Endothelial cell of umbilical vein (primary cell): ENCODE measurements around the gene MTRF1. TPM values are rescaled to one million over a fixed set of nuclear protein-coding genes. Genes with fewer than 3 reads are reported as not detected.

Experiments used
- BruUV-seq: library from RNA; stranded (reverse); fragments of 400-500 nt; replicated peaks from 2 replicates; lab custom pipeline; 2021; lab: Mats Ljungman, UMichigan
- CTCF ChIA-PET: fragments of 300-600, 350-600 bp; sonication (Branson Sonifier 250); formaldehyde crosslinking; loops from one replicate; lab custom pipeline; 2021; ENCODE audit warnings: antibody characterized with exemption, inconsistent platforms; lab: Charles Lee
- POLR2A ChIA-PET: fragments of 300-600, 350-600 bp; sonication (Branson Sonifier 250); formaldehyde crosslinking; loops from one replicate; lab custom pipeline; 2021; ENCODE audit warnings: antibody characterized with exemption, inconsistent platforms; lab: Charles Lee
- DNase-seq: peaks from one replicate; pipeline ENCODE4 v3.0.0-alpha.2; 2011; ENCODE audit warnings: low read depth, low spot score
- FAIRE-seq: peaks from 2 replicates; lab custom pipeline; 2011; peaks lifted over from hg19 to GRCh38; lab: Jason Lieb, UNC
- H2AFZ ChIP-seq: 2 replicates; pipeline ENCODE4 v1.6.0; 2012; ENCODE audit warnings: low read depth, low read length, control low read depth, inconsistent platforms
- H3K27ac ChIP-seq: 2 replicates; pipeline ENCODE4 v1.5.1; 2011; ENCODE audit warnings: low read depth, mild to moderate bottlenecking, control low read depth, low read length, moderate library complexity; ENCODE audit not compliant: insufficient read depth
- H3K27me3 ChIP-seq, 2 experiments: 2 replicates each; pipeline versions ENCODE4 v1.6.0 to v1.6.1; 2011; ENCODE audit warnings: low read length in 2 of 2, mixed read lengths in 1 of 2; ENCODE audit not compliant: control insufficient read depth in 2 of 2, insufficient read depth in 2 of 2
- H3K36me3 ChIP-seq, 2 experiments: 2 replicates in 1 of 2; 3 replicates in 1 of 2; pipeline ENCODE4 v1.5.1; 2011; ENCODE audit warnings: low read length in 2 of 2, mild to moderate bottlenecking in 1 of 2, moderate library complexity in 1 of 2; ENCODE audit not compliant: control insufficient read depth in 2 of 2, insufficient read depth in 2 of 2; ENCODE audit errors: extremely low read depth in 1 of 2
- H3K4me1 ChIP-seq: 3 replicates; pipeline ENCODE4 v1.5.1; 2011; ENCODE audit warnings: mild to moderate bottlenecking, low read length; ENCODE audit not compliant: control insufficient read depth, insufficient read depth; ENCODE audit errors: extremely low read depth
- H3K4me2 ChIP-seq: 2 replicates; pipeline ENCODE4 v1.6.1; 2011; ENCODE audit warnings: low read length, control low read depth, mixed read lengths; ENCODE audit not compliant: insufficient read depth
- H3K4me3 ChIP-seq, 3 experiments: fragments of 200-600 bp in 1 of 3; sonication (generic), shearing (Covaris generic) in 1 of 3; replicated peaks in 1 of 3; 2 replicates each; pipeline ENCODE4 v1.5.1; 2011 to 2016; ENCODE audit warnings: control low read depth in 3 of 3, low read length in 3 of 3, mild to moderate bottlenecking in 2 of 3, inconsistent platforms in 1 of 3, low read depth in 1 of 3, moderate library complexity in 1 of 3; ENCODE audit not compliant: insufficient read depth in 1 of 3
- H3K79me2 ChIP-seq: 2 replicates; pipeline ENCODE4 v1.6.0; 2012; ENCODE audit warnings: low read length, inconsistent platforms; ENCODE audit not compliant: control insufficient read depth, insufficient read depth
- H3K9ac ChIP-seq: replicated peaks from 2 replicates; pipeline ENCODE3; 2011; ENCODE audit warnings: low read length, control low read depth; ENCODE audit not compliant: insufficient read depth; ENCODE audit errors: extremely low read depth
- H3K9me1 ChIP-seq: replicated peaks from 3 replicates; pipeline ENCODE4 v1.6.0; 2011; ENCODE audit warnings: mild to moderate bottlenecking, low read length; ENCODE audit not compliant: control insufficient read depth, insufficient read depth; ENCODE audit errors: extremely low read depth
- H3K9me3 ChIP-seq: replicated peaks from 2 replicates; pipeline ENCODE4 v1.5.1; 2012; ENCODE audit warnings: low read length, inconsistent platforms; ENCODE audit not compliant: control insufficient read depth, insufficient read depth
- H4K20me1 ChIP-seq: replicated peaks from 2 replicates; pipeline ENCODE3; 2011; ENCODE audit warnings: mild to moderate bottlenecking, low read length; ENCODE audit not compliant: control insufficient read depth, insufficient read depth; ENCODE audit errors: extremely low read depth
- EZH2 ChIP-seq: IDR thresholded peaks from 2 replicates; pipeline ENCODE4 v1.6.1; 2012; ENCODE audit warnings: borderline replicate concordance, low read depth, mild to moderate bottlenecking, moderate library complexity, low read length, inconsistent platforms; ENCODE audit not compliant: severe bottlenecking
- FOS ChIP-seq: IDR thresholded peaks from 2 replicates; pipeline ENCODE4 v1.6.1; 2011; ENCODE audit warnings: mild to moderate bottlenecking, low read length, moderate library complexity, borderline replicate concordance; ENCODE audit not compliant: insufficient read depth
- GATA2 ChIP-seq: IDR thresholded peaks from 2 replicates; pipeline ENCODE4 v1.7.0; 2011; ENCODE audit warnings: low read depth, mild to moderate bottlenecking, moderate library complexity, mixed read lengths, low read length; ENCODE audit not compliant: insufficient read length, insufficient read depth
- JUN ChIP-seq: IDR thresholded peaks from 2 replicates; pipeline ENCODE4 v1.6.1; 2011; ENCODE audit warnings: borderline replicate concordance, low read depth; ENCODE audit not compliant: insufficient read length, insufficient read depth
- MYC ChIP-seq: IDR thresholded peaks from one replicate; pipeline ENCODE4 v1.6.1; 2011; ENCODE audit warnings: mild to moderate bottlenecking, low read depth, low read length
- POLR2A ChIP-seq: IDR thresholded peaks from 2 replicates; pipeline ENCODE4 v1.6.1; 2012; ENCODE audit warnings: low read depth, mild to moderate bottlenecking, control low read depth, low read length
- POLR2AphosphoS5 ChIP-seq: IDR thresholded peaks from 2 replicates; pipeline ENCODE4 v1.6.1; 2012; ENCODE audit warnings: low read depth, mild to moderate bottlenecking, control low read depth, low read length, moderate library complexity; ENCODE audit not compliant: insufficient read depth
- dilution Hi-C: fragments of 300-500 bp; cut with MboI; formaldehyde crosslinking; loops from one replicate; pipeline ENCODE4 v1.15.0; 2019; ENCODE audit warnings: low sequenced_read_pairs; ENCODE audit not compliant: extremely low pct_ligation_motif_present
- intact Hi-C: fragments of 100-400 bp; cut with micrococcal nuclease; formaldehyde crosslinking; loops from one replicate; pipeline ENCODE4 v1.10.0; 2022
- polyA plus RNA-seq, 4 experiments: library from polyadenylated mRNA; depleted of rRNA in 3 of 4; stranded (reverse) in 3 of 4; unstranded in 1 of 4; fragments of >200 nt; gene quantifications; 2 replicates each; pipeline versions ENCODE4 v1.2.1 to v1.2.3, GENCODE V29; 2011 to 2012; ENCODE audit warnings: missing spikeins in 1 of 4
- total RNA-seq: library from RNA; stranded (reverse); gene quantifications from 2 replicates; pipeline ENCODE4 v1.2.3, GENCODE V29; 2021
- TF ChIP-seq, protein P1 (sequence below), 2 donors: IDR thresholded peaks; 1 replicate in 1 of 2; 2 replicates in 1 of 2; pipeline ENCODE4 v1.5.1; 2011; ENCODE audit warnings: low read length in 2 of 2, mild to moderate bottlenecking in 2 of 2, moderate library complexity in 2 of 2, control low read depth in 1 of 2, inconsistent platforms in 1 of 2, low read depth in 1 of 2; ENCODE audit not compliant: insufficient read depth in 1 of 2; ENCODE audit errors: extremely low read depth in 1 of 2
- TF ChIP-seq, protein P2 (sequence below): IDR thresholded peaks from 2 replicates; pipeline ENCODE4 v1.6.1; 2011; ENCODE audit not compliant: insufficient read depth, insufficient read length

The MTRF1 gene
- total and polyA plus RNA-seq, 2 donors (not counting 3 experiments of a cell fraction or from before 2014, with no cell fraction given): 8.0 to 16.3 TPM

- BruUV-seq: no TSS peak
- no peak for FAIRE-seq
- Histone ChIP-seq H3K36me3 (no peaks in the 10 kb centered on the region), H3K9ac (no peak overlapping the region), H3K4me1 (peaks cover 8% of the 10 kb centered on the region), H3K9me1 (no peaks in the 10 kb centered on the region), H3K27me3 (no peaks in the 10 kb centered on the region), H2AFZ (no peak overlapping the region), H3K27ac (no peak overlapping the region), H3K79me2 (no peaks in the 10 kb centered on the region), H3K9me3 (no peaks in the 10 kb centered on the region), H3K4me2 (no peak overlapping the region), H4K20me1 (no peaks in the 10 kb centered on the region), H3K4me3 (no peak overlapping the region)
- TF ChIP-seq JUN (no peak), EZH2 (no peak), POLR2A (no peak), GATA2 (no peak), MYC (no peak), POLR2AphosphoS5 (no peak), FOS (no peak)
- TF ChIP-seq, protein P1, sequence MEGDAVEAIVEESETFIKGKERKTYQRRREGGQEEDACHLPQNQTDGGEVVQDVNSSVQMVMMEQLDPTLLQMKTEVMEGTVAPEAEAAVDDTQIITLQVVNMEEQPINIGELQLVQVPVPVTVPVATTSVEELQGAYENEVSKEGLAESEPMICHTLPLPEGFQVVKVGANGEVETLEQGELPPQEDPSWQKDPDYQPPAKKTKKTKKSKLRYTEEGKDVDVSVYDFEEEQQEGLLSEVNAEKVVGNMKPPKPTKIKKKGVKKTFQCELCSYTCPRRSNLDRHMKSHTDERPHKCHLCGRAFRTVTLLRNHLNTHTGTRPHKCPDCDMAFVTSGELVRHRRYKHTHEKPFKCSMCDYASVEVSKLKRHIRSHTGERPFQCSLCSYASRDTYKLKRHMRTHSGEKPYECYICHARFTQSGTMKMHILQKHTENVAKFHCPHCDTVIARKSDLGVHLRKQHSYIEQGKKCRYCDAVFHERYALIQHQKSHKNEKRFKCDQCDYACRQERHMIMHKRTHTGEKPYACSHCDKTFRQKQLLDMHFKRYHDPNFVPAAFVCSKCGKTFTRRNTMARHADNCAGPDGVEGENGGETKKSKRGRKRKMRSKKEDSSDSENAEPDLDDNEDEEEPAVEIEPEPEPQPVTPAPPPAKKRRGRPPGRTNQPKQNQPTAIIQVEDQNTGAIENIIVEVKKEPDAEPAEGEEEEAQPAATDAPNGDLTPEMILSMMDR (IDR thresholded peaks at IDR 0.05; ENCODE audit: extremely low read depth in 1 of 2, insufficient read depth in 1 of 2, low read depth in 1 of 2, low read length in 2 of 2): no peak
- TF ChIP-seq, protein P2, sequence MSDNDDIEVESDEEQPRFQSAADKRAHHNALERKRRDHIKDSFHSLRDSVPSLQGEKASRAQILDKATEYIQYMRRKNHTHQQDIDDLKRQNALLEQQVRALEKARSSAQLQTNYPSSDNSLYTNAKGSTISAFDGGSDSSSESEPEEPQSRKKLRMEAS: no peak
- ChIA-PET CTCF (no interaction called here), POLR2A (no interaction called here)
- dilution Hi-C loops: no loop called here
- DNase-seq: no peak
- intact Hi-C loops: no loop called here
Measured at GRCh38 chr13:41213919-41214318, 49.5 kb downstream of the MTRF1 start.
